Thoracic aorta (tissue), 2 donors: ENCODE data around the gene ASB5. TPM values are rescaled to one million over a fixed set of nuclear protein-coding genes. Genes with fewer than 3 reads are reported as not detected.

Experiments
- ATAC-seq: fragments of 150-250 bp; one replicate; pipeline ENCODE4 v1.8.0; 2017; ENCODE audit warnings: low read depth; ENCODE audit not compliant: insufficient number of reproducible peaks, low FRiP score
- DNase-seq: peaks from one replicate; pipeline ENCODE4 v3.0.0-alpha.2; 2020; ENCODE audit warnings: low spot score
- H3K27ac ChIP-seq, 2 donors: fragments of 200-600 bp; sonication (generic); 1 replicate in 1 of 2; 2 replicates in 1 of 2; pipeline ENCODE4 v1.5.1; 2016; ENCODE audit warnings: mild to moderate bottlenecking in 2 of 2, moderate library complexity in 2 of 2
- H3K27me3 ChIP-seq: fragments of 200-600 bp; sonication (generic); replicated peaks from 2 replicates; pipeline ENCODE4 v1.6.0; 2016; ENCODE audit warnings: mild to moderate bottlenecking; ENCODE audit not compliant: insufficient read depth
- H3K36me3 ChIP-seq: fragments of 200-600 bp; sonication (generic); one replicate; pipeline ENCODE4 v1.5.1; 2016
- H3K4me1 ChIP-seq, 2 donors: fragments of 200-600 bp; sonication (generic); 1 replicate in 1 of 2; 2 replicates in 1 of 2; pipeline versions ENCODE4 v1.5.1 to v1.6.0; 2016; ENCODE audit warnings: low read depth in 2 of 2, mild to moderate bottlenecking in 1 of 2; ENCODE audit not compliant: control insufficient read depth in 1 of 2
- H3K4me3 ChIP-seq: fragments of 200-600 bp; sonication (generic); 2 replicates; pipeline ENCODE4 v1.5.1; 2016; ENCODE audit warnings: mild to moderate bottlenecking
- H3K9me3 ChIP-seq: fragments of 200-600 bp; sonication (generic); 2 replicates; pipeline ENCODE4 v1.5.1; 2016
- total RNA-seq, 2 donors: library from RNA; depleted of rRNA; stranded (reverse); fragments of >200 nt; gene quantifications; one replicate each; pipeline versions ENCODE4 v1.1.0 to v1.2.3, GENCODE V29; 2016
- TF ChIP-seq, protein P1 (sequence below): fragments of 200-600 bp; sonication (generic); IDR thresholded peaks from one replicate; pipeline ENCODE4 v1.5.1; 2019; ENCODE audit warnings: antibody characterized with exemption

The ASB5 gene
- total RNA-seq, 2 donors from 2014 or later = not detected

- Histone ChIP-seq H3K36me3 (no peaks in the 10 kb centered on the region), H3K4me3 (no peak overlapping the region), H3K27me3 (no peaks in the 10 kb centered on the region), H3K4me1 (peaks cover 3 to 13% of the 10 kb centered on the region in 2 donors), H3K9me3 (peaks cover 6% of the 10 kb centered on the region), H3K27ac (no peak overlapping the region)
- TF ChIP-seq, protein P1, sequence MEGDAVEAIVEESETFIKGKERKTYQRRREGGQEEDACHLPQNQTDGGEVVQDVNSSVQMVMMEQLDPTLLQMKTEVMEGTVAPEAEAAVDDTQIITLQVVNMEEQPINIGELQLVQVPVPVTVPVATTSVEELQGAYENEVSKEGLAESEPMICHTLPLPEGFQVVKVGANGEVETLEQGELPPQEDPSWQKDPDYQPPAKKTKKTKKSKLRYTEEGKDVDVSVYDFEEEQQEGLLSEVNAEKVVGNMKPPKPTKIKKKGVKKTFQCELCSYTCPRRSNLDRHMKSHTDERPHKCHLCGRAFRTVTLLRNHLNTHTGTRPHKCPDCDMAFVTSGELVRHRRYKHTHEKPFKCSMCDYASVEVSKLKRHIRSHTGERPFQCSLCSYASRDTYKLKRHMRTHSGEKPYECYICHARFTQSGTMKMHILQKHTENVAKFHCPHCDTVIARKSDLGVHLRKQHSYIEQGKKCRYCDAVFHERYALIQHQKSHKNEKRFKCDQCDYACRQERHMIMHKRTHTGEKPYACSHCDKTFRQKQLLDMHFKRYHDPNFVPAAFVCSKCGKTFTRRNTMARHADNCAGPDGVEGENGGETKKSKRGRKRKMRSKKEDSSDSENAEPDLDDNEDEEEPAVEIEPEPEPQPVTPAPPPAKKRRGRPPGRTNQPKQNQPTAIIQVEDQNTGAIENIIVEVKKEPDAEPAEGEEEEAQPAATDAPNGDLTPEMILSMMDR = no peak
- DNase-seq (no peak), ATAC-seq (no peak)
Measured at GRCh38 chr4:176241703-176242102, 27.3 kb downstream of the ASB5 start.

DNA sequence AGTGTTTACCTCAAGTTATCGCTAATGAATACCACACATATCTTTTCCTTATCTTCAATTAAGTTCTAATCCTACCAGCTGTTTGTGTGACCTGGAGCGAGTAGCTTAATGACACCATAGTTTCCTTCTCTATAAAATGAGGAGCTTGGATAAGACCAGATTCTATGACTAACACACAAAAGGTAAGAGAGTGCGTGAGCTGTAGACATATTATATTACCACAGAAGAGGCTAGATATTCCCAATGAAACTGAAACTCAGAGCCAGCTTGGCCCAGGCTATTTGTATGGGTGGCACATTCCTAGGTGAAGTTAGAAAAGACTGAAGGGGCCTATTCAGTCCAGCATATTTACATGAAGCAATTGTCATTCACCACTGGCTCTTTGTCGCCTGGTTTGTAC is 30.2 kb downstream of the ASB5 start:
- ATAC-seq (no peak), DNase-seq (no peak)
- no peaks in the 10 kb centered on the region for H3K27me3 ChIP-seq
- no peaks in the 10 kb centered on the region for H3K36me3 ChIP-seq
- no peak overlapping the region for H3K4me3 ChIP-seq
- TF ChIP-seq, protein P1 = no peak
- peaks cover 3 to 13% of the 10 kb centered on the region in 2 donors for H3K4me1 ChIP-seq
- H3K9me3 ChIP-seq = peaks cover 6% of the 10 kb centered on the region
- peak overlapping the region; percentile 87 to 88 for H3K27ac ChIP-seq

GRCh38 chr4:176238157-176238610 is 30.8 kb downstream of the ASB5 start:
- Histone ChIP-seq H3K4me1 (peaks cover 3 to 13% of the 10 kb centered on the region in 2 donors), H3K27ac (peak overlapping the region; percentile 87 to 88), H3K4me3 (peak overlapping the region; percentile 3), H3K36me3 (no peaks in the 10 kb centered on the region), H3K27me3 (no peaks in the 10 kb centered on the region), H3K9me3 (peaks cover 6% of the 10 kb centered on the region)
- no peak for DNase-seq
- ATAC-seq = peak; percentile 94
- TF ChIP-seq, protein P1 = no peak

DNA sequence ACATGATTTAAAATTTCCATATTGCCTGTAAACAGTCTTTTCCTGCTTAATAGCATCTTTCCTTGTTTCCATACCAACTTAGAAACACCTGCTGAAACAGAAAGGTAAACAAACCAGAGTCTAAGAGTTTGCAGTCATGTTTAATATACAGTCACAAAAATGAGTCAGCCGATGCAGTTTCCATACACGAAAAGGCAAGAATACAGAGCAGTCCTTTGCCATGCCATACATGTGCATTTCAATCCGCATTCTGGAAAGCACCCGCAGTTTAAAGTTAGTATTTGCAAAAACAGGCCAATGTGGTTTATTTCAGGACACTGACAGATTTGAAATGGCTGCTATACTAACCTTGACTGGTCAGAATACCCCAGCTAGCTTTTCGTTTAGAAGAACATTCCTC is 32.1 kb downstream of the ASB5 start:
- H3K9me3 ChIP-seq = peaks cover 6% of the 10 kb centered on the region
- H3K4me1 ChIP-seq = peaks cover 3 to 13% of the 10 kb centered on the region in 2 donors
- TF ChIP-seq, protein P1 = no peak
- ATAC-seq = no peak
- peak overlapping the region in 1 of 2 donors; percentile 14 for H3K27ac ChIP-seq
- H3K36me3 ChIP-seq = no peaks in the 10 kb centered on the region
- DNase-seq = no peak
- H3K4me3 ChIP-seq = no peak overlapping the region
- H3K27me3 ChIP-seq = no peaks in the 10 kb centered on the region

DNA sequence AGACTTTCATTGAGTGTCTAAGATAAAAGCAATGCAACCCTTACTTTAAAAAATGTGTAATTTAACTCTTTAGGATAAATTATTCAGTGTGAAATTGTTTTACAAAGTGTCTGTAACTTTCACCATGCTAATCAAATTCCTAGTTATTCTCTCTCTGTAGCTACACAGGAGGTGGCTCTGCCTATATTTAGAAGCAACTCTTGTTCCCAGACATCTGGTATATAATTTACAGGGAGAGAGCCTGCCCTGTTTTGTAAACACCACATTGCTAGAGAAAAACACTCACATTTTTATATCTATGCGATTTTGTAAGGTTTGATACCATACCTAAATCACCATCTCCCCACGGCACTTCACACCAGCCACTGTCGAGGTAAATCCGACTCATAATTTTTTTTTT is 38.2 kb downstream of the ASB5 start:
- peaks cover 0 to 7% of the 10 kb centered on the region in 2 donors for H3K4me1 ChIP-seq
- no peaks in the 10 kb centered on the region for H3K9me3 ChIP-seq
- no peaks in the 10 kb centered on the region for H3K27me3 ChIP-seq
- no peaks in the 10 kb centered on the region for H3K36me3 ChIP-seq
- DNase-seq (no peak), ATAC-seq (no peak)
- H3K4me3 ChIP-seq = no peak overlapping the region
- no peak overlapping the region for H3K27ac ChIP-seq
- TF ChIP-seq, protein P1 = no peak
